Activated T-cell treated with anti-CD3 and anti-CD28 coated beads for 48 hours (primary cell): ENCODE measurements around the gene MTHFS.

Experiments
- DNase-seq: peaks from one replicate; pipeline ENCODE4 v3.0.0-alpha.2; 2020; ENCODE audit warnings: low read depth

MTHFS gene

DNA sequence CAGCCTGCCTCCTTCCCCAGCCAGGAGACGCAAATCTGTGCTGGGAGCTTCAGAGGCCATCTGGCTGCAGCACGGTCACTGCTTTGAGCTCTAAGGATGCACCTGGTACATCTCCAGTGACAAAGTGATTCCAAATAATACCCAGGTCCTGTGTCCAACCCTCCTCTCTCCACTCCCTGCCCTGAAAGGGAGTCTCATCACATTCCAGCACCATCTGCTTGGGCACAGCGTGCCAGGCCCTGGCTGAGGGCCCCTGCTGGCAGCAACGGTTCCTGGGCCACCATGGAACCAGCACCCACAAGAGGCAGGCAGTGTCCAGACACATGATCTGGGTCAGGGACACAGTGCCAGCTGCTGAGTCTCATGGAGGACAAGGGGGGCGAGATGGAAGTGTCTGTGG, 81.3 kb downstream of the MTHFS start:
- DNase-seq = no peak

DNA sequence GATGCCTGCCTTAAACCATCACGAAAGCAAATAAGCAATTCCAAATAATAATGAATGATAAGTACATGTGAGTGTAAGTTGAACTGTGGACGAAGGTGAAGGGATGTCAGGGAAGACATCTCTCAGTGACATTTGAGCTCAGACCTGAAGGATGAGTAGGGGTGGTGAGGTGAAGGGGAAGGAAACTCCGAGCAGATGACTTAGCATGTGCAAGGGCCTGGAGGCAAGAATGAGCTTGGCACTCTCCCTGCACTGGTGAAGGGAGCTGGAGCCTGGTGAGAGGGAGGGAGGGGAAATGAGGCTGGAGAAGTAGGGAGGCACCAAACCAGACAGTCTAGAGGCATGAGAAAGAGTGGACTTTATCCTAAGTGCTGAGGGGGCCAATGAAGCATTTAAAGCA, 84.3 kb downstream of the MTHFS start:
- no peak for DNase-seq

DNA sequence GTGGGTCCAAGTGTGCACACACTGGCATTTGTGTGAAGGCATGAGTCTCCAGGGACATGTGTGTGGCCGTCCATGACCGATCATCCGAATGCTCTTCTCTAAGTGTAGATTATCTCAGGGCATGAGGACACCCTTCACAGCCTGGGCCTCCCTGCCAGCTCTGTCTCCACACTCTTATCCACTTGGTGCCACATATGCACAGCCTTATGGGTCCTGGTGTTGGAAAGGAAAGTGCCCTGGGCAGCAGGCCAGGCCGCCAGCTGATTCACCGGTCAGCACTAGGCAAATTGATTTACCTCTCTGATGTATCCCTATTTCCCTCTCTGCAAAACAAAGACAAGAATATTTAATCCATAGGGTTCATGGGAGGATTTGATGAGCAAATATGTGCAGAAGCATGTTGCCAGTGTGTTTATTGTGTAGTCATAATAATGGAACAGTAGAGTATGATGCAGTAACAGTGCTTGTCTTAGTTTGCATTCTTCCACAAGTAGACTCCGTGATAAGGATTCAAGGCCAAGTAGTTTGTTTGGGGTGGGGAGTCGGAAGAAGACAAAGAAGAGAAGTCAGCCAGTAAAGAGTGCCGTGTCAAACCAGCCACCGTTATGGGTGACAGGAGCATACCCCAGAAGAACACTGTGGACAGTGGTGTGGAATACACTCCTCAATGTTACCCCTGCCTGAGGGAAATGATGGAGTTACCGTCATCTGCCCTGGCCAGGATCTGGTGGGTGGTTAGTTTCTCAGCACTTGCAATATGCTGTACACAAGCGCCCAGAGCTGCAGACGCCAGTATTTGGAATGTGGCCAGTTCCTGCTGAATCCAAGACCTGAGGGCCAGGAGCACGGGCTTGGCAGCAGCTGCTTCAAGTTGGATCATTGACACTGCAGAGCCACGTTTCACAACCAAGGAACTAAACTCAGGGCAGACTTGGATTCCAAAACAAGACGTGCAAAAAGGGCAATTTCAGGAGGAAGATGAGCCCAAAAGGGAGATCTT, 85.1 kb downstream of the MTHFS start:
- DNase-seq = no peak

DNA sequence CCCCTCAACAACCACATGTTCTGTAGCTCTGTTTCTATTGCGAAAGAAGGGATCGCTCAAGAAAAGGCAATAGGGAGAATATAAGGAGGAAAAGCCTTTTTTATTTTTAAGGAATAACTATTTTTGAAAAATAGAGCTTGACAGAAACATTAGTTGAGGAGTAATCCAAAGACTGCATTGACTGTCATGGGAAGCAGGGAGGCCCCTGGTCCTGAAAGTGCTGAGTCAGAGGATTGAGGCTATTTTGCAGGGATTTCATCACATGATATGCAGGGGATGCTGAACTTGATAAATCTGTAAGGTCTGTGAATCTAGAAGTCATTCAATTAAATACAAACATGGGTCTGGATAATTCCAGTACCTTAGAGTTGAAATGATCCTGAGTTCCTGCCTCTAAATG, 92.0 kb downstream of the MTHFS start:
- DNase-seq = no peak

DNA sequence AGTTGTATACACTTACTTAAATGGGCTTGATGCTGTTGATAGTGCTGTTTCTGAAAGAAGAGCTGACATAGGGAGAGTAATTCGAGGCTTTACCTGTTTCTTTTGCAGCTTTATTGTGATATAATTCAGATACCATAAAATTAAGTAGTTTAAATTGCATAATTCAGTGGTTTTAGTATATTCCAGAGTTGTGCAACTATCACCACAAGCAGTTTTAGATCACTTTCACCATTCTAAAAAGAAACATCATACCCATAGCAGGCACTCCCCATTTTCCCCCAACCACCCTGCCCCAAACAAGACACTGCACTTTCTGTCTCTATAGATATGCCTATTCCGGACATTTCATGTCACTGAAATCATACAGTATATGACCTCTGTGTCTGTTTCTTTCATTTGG, 98.5 kb downstream of the MTHFS start:
- DNase-seq = no peak
